MCF 10A (cell line): Measurements from ENCODE around the gene SPTBN5. TPM values are rescaled to one million over a fixed set of nuclear protein-coding genes. Genes with fewer than 3 reads are reported as not detected.

Source experiments
- BruUV-seq: library from RNA; stranded (reverse); fragments of 400-500 nt; replicated peaks from 2 replicates; lab custom pipeline; 2021; lab: Mats Ljungman, UMichigan
- CTCF ChIA-PET: fragments of 300-600 bp; sonication (Branson Sonifier 250); formaldehyde crosslinking; extraction: SDS; loops from one replicate; lab custom pipeline; 2021; ENCODE audit warnings: antibody characterized with exemption, inconsistent platforms; lab: Yijun Ruan, JAX
- POLR2A ChIA-PET: fragments of 300-600, 350-650 bp; sonication (Branson Sonifier 250); formaldehyde crosslinking; extraction: SDS; loops from one replicate; lab custom pipeline; 2020; ENCODE audit warnings: antibody characterized with exemption, inconsistent platforms; lab: Yijun Ruan, JAX
- DNase-seq: peaks from one replicate; pipeline ENCODE4 v3.0.0-alpha.2; 2018; ENCODE audit not compliant: unreplicated experiment
- H3K27ac Mint-ChIP-seq: one replicate; pipeline ENCODE4 v1.8.0; 2022; ENCODE audit warnings: mild to moderate bottlenecking, low read depth, mixed read lengths; ENCODE audit not compliant: unreplicated experiment
- H3K27me3 Mint-ChIP-seq: one replicate; pipeline ENCODE4 v1.8.0; 2022; ENCODE audit warnings: mixed read lengths; ENCODE audit not compliant: insufficient read depth, unreplicated experiment
- H3K36me3 Mint-ChIP-seq: one replicate; pipeline ENCODE4 v1.8.0; 2022; ENCODE audit warnings: mild to moderate bottlenecking, moderate library complexity, mixed read lengths; ENCODE audit not compliant: insufficient read depth, unreplicated experiment
- H3K4me1 Mint-ChIP-seq: one replicate; pipeline ENCODE4 v1.8.0; 2022; ENCODE audit warnings: mixed read lengths; ENCODE audit not compliant: insufficient read depth, unreplicated experiment
- H3K4me3 Mint-ChIP-seq: one replicate; pipeline ENCODE4 v1.8.0; 2022; ENCODE audit warnings: mild to moderate bottlenecking, moderate library complexity, mixed read lengths; ENCODE audit not compliant: unreplicated experiment
- H3K9me3 Mint-ChIP-seq: one replicate; pipeline ENCODE4 v1.8.0; 2022; ENCODE audit warnings: mixed read lengths; ENCODE audit not compliant: unreplicated experiment
- CTCF ChIP-seq: fragments of 200-600 bp; IDR thresholded peaks from one replicate; pipeline ENCODE4 v1.8.0; 2022; ENCODE audit warnings: antibody characterized with exemption, mild to moderate bottlenecking; ENCODE audit not compliant: unreplicated experiment
- intact Hi-C: fragments of 100-400 bp; cut with micrococcal nuclease; formaldehyde crosslinking; loops from 2 replicates; pipeline ENCODE4 v1.14.1; 2022
- total RNA-seq: library from RNA; stranded (reverse); gene quantifications from 2 replicates; pipeline ENCODE4 v1.2.3, GENCODE V29; 2022

The SPTBN5 gene
- total RNA-seq, 1 experiment from 2014 or later = 1.1 TPM

- intact Hi-C loops = no loop called here
- no peak for DNase-seq
- no TSS peak for BruUV-seq
- H3K4me3 Mint-ChIP-seq = no peak overlapping the region
- no peak for TF ChIP-seq CTCF
- no peak overlapping the region for H3K27ac Mint-ChIP-seq
- no peaks in the 10 kb centered on the region for H3K9me3 Mint-ChIP-seq
- peaks cover 27% of the 10 kb centered on the region for H3K4me1 Mint-ChIP-seq
- no peaks in the 10 kb centered on the region for H3K27me3 Mint-ChIP-seq
- ChIA-PET CTCF (interaction anchor here (0.6 to 6.6 kb wide), 4 partner anchors 13 to 40 kb away, joined by 3 to 249 read pairs (median 22); partner anchors contain the start of gene MAPKBP1), POLR2A (interaction anchor here (0.7 to 15.9 kb wide), 3 partner anchors 19 to 113 kb away, joined by 3 to 486 read pairs (median 3); partner anchors contain the start of gene MAPKBP1)
- H3K36me3 Mint-ChIP-seq = peaks cover 16% of the 10 kb centered on the region
These were observed 84.7 kb downstream of the SPTBN5 start for GRCh38 chr15:41809121-41809520.

- peak; percentile 20 for TF ChIP-seq CTCF
- Mint-ChIP-seq H3K4me3 (no peak overlapping the region), H3K9me3 (no peaks in the 10 kb centered on the region), H3K27me3 (no peaks in the 10 kb centered on the region), H3K36me3 (peaks cover 9% of the 10 kb centered on the region), H3K27ac (peak overlapping the region; percentile 99), H3K4me1 (peaks cover 30% of the 10 kb centered on the region)
- peak; percentile 94 for DNase-seq
- intact Hi-C loops = loop anchor here (1.0 to 2.0 kb wide), 2 partner anchors 32 to 340 kb away; partner anchors contain the start of gene MAPKBP1
- POLR2A ChIA-PET = interaction anchor here (0.6 to 15.9 kb wide), 12 partner anchors 10 to 1705 kb away, joined by 3 to 486 read pairs (median 4); partner anchors contain the start of genes EHD4, JMJD7, MAPKBP1 and PLA2G4B
- no TSS peak for BruUV-seq
- CTCF ChIA-PET = interaction anchor here (0.5 to 8.2 kb wide), 16 partner anchors 9 to 274 kb away, joined by 3 to 147 read pairs (median 4); partner anchors contain the start of gene MAPKBP1
These were observed 87.3 kb downstream of the SPTBN5 start for GRCh38 chr15:41806291-41807181.

GRCh38 chr15:41805711-41806110 lies 88.1 kb downstream of the SPTBN5 start:
- intact Hi-C loops = loop anchor here (1.0 to 2.0 kb wide), 2 partner anchors 31 to 339 kb away; partner anchors contain the start of gene MAPKBP1
- H3K36me3 Mint-ChIP-seq = peaks cover 14% of the 10 kb centered on the region
- DNase-seq = no peak
- H3K4me3 Mint-ChIP-seq = no peak overlapping the region
- H3K9me3 Mint-ChIP-seq = no peaks in the 10 kb centered on the region
- CTCF ChIA-PET = interaction anchor here (0.5 to 8.2 kb wide), 9 partner anchors 9 to 322 kb away, joined by 3 to 147 read pairs (median 5); partner anchors contain the start of gene MAPKBP1
- BruUV-seq = no TSS peak
- POLR2A ChIA-PET = interaction anchor here (1.3 to 15.9 kb wide), 7 partner anchors 9 to 110 kb away, joined by 3 to 486 read pairs (median 7); partner anchors contain the start of genes MAPKBP1 and PLA2G4B
- TF ChIP-seq CTCF = no peak
- peaks cover 34% of the 10 kb centered on the region for H3K4me1 Mint-ChIP-seq
- peak overlapping the region; percentile 99 for H3K27ac Mint-ChIP-seq
- no peaks in the 10 kb centered on the region for H3K27me3 Mint-ChIP-seq
